SKM-1 (cell line): Measurements from ENCODE around the gene MRPL38.
"Not testable (repeated sequence)": the region's sequence is repeated elsewhere in the genome, so short reads cannot be mapped to it uniquely, and the experiment has no call there.

Experiments used
- DNase-seq: peaks from one replicate; lab custom pipeline; 2025; ENCODE audit not compliant: unreplicated experiment; lab: John Stamatoyannopoulos, UW

MRPL38 gene

DNA sequence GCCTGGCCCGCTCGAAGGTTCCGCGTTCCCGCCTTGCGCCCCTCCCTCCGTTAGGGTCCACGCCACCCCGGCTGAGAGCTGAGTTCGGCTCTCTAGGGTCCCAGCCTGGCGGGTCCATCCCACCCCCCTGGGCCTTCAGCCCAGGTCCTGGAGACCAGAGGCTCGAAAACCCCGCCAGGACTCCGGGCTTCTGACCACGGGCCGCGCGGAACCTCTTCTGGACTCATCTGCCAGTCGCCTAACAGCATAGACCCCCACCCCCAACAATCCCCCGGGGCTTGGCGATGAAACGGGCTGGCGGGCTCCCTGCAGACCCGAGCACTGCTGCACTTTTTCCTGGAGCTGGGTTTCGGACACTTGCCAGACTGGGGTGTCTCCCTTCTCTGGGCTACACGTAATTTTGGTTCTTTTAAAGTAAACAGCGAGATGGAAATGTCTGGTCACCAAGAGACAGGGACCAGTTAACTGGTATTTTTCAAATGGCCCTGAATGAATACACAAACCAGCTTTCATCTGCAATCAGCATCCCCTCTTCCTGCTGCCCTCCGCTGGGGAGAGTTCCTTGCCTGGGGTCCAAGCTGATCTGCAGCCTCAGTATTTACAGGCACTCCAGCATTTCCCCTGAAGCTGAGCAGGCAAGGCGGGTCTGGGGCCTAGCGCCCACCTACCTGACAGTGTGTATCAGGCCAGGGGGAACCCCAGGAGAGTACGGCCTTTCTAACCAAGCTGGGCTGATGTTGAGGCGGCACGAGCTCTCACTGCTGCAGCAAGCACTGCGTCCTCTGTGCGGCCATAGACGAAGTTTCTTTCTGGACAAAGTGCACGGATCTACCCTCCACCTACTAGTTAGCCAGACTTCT, 7.3 kb downstream of the MRPL38 start:
- no peak for DNase-seq

DNA sequence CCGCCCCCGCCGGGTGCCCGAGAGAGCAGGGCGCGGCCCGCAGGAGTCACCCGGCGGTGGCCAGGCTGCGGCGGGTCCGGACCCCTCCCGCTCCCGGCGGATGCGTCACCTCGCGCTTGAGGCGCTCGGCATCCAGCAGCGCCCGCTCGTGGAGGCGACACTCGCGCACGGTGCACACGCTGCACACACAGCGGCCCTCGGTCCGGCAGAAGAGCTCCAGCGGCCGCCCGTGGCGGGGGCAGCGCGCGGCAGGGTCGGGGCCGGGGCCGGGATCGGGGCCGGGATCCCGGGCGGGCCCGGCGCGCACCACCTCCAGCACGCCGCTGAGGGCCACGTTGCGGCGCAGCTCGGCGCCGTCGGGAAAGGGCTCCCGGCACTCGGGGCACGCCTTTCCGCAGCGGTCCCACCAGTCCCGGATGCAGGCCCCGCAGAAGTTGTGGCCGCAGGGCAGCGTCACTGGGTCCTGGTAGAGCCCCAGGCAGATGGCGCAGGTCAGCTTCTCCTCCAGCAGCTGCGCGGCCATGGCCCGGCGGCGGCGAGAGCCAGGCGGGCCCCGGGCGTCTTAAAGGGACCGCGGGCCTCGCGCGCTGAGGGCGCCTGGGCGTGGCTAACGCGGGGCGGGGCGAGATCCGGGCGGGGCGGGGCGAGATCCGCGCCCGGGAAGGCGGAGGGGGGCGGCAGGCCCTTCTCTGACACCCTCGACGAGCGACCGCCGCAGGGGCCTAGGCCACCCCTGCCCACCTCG, 8.1 kb downstream of the MRPL38 start, which contains the start of gene TRIM65:
TRIM65 (minus strand) TSS at position 537 of the 745 bp plus-strand sequence; CDS start at position 523, 14 bp downstream.
- peak; percentile 59 for DNase-seq

DNA sequence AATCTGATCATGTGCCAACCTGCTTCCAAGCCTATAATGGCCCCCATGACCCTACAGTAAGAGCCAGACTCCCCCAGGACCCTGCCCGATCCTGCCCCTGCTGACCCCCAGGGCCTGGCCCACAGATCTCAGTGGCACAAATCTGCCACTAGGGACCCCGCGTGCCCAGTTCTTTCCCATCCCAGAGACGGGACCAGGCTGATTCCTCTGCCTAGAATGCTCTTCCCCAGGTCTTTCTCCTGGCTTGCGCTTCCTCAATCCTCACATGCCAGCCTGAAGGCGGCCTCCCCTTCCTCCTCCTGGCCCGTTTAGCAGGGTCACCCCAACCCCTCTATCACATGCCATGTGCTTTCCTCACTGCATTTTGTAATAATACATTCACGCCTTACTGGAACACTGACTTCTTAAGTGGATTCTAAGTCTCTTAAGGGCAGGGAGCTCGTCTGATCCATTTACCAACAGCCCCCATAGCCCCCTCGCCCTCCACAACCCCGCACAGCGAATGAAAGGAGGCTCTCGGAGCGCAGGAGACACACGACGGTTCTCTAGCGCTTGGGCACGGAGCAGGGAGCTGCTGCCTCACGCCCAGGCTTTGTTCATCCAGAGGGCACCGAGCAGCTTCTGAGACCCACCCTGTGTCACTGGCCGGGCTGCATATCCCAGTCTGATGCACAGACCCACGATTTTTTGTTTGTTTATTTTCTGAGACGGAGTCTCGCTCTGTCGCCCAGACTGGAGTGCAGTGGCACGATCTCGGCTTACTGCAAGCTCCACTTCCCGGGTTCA, 9.1 kb downstream of the MRPL38 start:
- DNase-seq: no peak

DNA sequence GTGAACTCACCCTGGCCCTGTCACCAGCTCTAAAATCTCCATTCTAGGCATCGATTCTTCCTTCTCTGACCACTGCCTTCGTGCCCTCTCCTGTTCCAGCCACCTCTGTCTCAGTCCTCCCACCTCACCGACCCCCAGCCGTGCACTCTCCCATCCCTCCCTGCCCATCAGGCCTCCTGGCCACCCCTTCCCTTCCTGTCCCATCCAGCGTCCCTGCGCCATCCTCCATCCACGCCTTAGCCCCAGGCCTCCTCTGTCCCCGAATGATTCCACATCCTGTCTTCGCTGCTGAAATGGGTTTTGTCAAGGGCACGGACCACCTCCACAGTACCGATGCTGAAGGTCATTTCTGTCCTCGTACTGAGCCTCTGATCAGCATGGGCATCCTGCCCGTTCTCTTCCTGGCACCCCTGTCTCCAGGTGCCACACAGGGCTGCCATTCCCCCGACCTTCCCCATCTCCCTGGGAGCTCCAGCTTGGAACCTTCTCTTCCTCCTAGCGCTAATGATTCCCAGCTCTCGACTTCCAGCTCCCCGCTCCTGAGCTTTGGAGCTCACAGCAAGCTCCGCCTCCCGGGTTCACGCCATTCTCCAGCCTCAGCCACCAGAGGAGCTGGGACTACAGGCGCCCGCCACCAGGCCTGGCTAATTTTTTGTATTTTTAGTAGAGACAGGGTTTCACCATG, 10.5 kb downstream of the MRPL38 start:
- no peak for DNase-seq

DNA sequence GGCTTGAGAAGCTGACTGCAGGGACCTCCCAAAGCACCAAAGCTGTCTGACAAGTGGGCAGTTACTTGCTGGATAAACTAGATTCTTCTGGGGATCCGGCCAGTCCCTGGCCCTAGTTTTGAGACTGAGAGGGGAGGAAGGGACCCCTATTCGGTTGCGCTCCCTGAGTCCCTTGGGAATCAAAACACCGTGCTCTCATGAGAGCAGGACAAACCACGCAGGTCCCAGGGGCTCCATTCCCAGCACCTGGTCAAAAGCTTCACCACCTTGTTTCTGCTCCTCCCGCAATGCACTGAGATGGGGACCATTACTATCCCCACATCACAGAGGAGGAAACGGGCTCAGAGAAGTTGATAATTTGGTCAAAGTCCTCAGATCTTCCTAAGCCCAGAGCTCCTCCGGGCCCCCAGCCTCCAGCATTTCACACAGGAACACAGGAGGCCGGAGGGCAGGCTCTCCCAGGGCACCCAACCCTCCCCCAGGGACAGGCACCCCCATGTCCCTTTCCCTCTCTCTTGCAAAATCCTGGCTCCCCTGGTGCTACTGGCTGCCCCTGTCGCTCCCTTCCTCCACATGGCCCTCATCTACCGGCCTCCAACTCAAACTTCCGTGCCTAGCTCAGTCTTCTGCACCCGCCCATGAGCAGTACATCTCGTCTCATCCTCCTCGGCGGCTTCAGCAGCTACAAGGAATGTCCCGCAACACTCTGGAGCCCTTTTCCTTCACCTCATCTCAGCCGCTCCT, 11.2 kb downstream of the MRPL38 start:
- no peak for DNase-seq

DNA sequence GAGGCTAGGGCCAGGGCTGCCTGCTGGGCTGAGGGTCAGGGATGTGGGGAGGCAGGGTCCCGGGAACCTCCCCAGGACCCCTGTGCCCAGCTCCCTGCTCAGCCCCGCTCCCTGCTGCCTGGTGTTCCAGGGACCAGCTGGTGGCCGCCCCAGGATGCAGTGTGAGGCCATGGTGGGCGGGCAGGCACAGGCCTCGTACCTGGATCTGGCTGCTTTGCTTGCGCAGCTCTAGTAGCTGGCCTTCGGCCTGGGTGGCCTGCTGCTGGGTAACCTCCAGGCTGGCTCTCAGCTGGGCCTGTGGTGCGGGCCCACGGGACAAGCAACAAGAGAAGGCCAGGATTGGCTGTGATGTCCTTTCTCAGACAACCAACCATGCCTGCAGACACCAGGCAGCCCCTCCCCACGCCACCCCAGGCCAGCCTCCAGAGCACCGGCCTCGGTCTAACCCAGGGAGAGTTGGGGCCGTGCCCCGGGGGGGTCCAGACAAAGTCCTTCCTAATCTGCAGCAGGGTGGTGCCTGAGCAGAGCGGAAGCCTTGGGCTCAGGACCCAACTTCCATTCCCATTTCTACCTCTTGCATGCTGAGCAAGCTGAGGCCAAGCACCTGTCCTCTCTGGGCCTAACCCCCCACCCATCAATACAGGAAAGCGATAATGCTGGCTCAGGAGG, 12.0 kb downstream of the MRPL38 start:
- DNase-seq: no peak

DNA sequence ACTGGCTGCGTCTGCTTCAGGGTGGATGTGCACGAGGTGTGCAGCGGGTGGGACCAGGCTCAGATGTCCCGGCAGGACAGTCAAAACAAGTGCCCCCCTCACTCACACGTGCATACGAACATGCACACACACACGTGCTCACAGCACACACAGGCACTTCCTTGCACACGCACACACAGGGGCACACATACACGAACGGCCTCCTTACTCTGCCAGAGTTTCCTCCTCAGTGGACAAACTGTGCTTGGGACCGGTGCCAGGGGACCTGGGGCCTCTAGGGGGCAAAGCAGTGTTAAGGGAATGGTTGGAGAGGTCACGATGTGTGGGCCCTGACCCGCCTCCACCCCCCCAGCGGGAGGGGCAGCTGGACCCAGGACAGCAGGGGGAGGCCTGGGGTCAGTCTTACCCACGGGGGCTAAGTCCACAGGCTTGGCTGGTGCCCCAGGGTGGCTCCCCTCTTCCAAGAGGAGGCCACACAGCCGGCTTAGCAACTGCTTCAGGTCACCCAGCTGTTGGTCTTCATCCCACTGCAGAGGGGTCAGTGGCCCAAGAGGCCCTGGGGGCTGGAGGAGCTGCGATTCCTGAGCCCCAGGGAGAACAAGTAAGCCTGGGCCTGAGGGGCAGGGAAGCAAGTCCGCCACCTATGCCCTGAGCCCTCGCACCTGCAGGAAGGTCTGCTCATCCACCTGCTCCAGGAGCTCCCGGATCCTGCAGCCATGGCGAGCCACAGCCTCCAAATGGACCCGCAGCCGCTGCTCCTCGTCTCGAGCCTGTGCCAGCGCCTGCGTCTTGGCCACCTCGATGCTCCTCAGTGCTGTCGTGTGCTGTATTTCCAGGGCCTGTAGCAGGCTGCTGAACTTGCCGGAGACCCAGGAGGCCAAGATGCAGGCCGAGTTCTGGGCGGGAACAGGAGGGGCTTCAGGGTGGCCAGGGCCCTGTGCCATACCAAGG, 12.8 kb downstream of the MRPL38 start:
- DNase-seq: no peak

DNA sequence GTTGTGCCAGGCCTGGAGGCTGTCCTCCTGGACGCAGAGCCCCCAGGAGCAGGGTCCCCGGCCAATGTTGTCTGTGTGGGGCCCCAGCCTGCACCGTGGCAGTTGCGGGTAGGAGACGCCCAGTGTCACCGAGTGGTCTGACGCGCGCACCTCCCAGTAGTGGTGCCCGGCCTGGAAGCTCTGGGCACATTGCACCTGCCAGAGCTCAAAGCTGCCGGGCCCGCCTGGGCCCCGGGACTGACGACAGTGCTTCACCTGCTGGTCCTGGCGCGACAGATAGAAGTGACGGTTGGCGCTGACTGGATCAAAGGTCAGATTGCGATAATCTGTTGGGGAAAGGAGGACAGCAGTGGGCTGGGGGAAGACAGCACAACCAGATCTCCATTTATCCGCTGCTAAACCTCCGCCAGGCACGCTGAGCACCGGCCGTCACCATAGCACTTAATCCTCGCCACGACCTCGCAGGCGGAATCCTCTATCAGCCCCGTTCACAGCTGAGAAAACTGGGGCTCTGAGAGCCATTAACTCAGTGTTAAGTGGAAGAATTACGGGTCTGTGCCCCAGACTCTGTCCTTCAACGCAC, 13.6 kb downstream of the MRPL38 start:
- DNase-seq: no peak

DNA sequence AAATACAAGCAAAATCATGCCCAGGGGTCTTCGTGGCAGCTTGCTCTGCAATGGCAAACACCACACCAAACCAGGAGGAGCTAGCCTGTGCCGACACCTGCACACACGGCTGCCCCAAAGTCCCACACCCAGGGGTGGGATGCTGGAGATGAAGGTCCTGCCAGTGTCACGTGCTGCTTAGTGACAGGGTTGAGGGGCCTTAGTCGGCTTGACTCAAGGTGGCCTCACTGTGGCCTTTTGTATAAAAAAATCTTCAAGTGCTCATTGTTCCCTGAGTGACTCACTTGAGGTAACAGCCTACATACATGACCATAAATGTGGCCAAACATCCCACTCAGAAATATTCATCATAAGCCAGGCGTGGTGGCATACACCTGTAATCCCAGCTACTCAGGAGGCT, 15.2 kb downstream of the MRPL38 start:
- no peak for DNase-seq

DNA sequence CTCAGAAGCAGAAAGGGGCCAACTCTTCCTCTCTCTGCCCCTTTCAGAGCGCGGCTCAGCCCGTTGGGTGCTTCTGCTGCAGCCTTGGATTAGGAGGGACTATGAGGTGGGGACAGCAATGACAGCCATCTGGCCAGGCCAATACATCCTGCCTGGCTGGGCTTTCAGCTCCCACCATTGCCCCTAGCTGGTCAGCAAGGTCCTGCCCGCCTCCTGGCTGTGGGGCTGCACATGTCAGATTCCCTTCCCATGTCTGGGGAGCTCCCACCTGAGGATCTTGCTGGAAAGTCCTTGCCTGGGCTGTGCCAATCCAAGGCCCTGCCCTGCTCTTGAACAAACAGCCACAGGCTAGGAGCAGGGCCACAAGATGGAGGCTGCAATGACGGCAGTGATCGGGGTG, 16.2 kb downstream of the MRPL38 start:
- no peak for DNase-seq

DNA sequence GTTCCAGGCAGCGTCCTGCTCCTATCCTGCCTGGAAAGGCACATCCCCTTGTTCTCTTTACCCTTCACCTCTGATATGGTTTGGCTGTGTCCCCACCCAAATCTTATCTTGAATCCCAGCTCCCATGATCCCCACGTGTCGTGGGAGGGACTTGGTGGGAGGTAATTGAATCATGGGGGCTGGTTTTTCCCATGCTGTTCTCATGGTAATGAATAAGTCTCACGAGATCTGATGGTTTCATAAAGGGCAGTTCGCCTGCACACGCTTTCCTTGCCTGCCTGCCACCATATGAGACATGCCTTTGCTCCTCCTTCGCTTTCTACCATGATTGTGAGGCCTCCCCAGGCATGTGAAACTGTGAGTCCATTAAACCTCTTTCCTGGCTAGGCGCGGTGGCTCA, 18.8 kb downstream of the MRPL38 start:
- DNase-seq: not testable (repeated sequence)

DNA sequence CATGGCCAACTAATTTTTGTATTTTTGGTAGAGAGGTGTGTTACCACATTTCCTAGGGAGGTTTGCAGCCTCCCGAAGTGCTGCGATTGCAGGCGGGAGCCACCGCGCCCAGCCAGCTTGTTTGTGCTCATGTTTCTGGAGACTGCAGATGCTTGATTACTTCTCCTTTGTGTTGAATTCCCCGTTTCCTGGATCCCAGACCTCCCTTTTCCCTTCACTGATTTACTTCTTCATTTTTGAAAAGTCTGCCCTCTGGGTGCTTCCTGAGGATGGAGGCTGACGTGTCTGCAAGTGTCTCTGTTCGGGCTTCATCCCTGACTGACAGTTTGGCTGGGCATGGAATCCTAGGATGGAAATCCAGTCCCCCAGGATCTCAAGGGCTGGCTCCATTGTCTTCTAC, 19.3 kb downstream of the MRPL38 start:
- no peak for DNase-seq

DNA sequence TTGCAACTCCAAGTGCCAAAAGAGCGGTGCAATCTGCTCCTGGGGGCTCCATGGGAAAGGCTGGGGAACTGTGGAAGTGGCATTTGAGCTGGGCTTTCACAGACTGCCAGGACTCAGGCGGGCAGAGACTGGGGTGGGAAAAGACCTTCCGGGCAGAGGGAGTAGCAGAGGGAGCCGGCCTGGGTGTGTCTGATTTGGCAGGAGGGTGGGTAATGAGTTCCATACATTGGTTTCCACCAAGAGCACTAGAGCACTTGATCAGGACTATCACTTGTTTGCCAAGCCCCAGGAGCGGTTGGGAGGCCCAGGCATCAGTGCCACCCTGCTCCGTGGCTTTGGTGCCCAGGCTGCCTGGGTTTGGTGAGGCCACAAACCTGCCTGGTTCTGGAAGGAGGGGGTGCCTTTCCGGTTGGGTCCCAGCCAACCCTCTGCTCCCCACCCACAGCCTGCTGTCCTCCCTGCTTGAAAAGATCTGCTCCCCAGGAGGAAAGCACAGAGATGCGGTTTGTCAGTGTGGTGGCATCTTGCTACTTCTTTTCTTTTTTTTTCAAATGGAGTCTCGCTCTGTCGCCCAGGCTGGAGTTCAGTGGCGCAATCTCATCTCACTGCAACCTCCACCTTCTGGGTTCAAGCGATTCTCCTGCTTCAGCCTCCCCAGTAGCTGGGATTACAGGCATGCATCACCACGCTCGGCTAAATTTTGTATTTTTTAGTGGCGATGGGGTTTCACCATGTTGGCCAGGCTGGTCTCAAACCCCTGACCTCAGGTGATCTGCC, 22.8 kb downstream of the MRPL38 start:
- DNase-seq: no peak

DNA sequence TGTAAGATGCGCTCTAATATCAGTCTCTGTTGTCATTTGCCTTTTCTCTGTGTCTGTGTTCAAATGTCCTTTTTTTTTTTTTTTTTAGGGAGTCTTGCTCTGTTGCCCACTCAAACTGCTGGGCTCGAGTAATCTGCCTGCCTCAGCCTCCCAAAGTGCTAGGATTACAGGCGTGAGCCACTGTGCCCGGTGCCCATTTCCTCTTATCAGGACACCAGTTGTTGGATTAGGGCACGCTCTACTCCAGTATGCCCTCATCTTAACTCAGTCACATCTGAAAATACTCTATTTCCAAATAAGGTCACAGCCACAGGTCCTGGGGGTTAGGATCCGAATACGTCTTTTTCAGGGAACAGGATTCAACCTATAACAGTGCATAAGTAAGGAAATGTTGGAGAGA, 24.4 kb downstream of the MRPL38 start:
- DNase-seq: no peak

DNA sequence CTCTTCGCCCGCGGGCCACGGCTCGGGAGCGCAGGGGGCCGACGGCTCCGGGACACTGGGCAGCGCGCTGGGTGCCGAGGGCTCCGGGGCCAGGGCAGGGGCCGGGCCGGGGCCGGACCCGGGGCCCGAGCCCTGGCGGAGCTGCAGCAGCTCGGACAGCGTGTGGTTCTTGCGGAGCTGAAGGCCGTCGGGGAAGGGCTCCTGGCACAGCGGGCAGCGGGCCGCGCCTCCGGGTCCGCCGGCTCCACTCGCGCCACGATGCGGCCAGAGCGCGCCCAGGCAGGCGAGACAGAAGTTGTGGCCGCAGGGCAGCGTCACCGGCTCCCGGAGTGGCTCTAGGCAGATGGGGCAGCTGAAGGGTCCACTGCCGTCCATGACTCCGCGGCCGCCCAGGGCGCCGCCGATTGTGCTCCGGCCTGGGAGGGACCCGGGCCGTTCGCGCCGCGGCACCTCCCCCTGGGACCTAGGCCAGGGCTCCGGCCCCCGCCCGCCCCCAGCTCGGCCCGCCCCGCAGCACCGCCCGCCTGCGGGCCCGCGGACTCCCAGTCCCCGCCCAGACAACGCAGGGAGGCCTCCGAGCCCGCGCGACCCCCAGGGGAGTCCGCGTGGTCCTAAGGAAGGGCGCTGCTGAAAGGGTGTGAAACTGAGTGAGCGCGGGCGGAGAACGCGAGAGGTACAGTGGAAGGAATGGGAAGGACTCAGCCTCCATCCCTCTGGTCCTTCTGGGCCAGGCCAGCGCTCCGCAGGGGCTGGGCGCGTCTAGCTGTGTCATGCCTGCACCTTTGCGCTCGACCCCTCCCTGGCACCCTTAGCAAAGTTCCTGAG, 26.3 kb downstream of the MRPL38 start, which contains the start of gene TRIM47:
TRIM47 (minus strand) TSS at position 408 of the 825 bp plus-strand sequence; CDS start at position 375, 33 bp downstream.
- no peak for DNase-seq

DNA sequence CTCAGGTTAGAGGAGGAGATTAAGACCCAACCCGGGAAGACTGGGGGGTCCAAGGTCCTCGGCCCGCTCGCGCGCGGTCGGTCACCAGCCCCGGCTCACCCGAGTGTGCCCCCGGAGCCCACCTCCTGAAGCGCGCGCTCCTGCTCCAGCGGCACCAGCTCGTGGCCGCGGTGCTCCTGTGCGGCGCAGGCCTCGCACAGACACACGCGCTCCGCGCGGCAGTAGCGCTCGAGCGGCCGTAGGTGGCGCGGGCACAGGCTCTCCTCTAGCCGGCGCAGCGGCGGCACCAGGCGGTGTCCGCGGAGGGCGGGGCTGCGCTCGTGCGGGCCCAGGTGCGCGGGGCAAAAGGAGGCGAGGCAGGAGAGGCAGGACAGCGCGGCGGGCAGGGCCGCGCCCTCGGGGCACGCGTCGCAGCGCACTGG, 26.9 kb downstream of the MRPL38 start:
- peak; percentile 46 for DNase-seq
